ENCODE results near the gene ELFN1.
A peak's percentile ranks its signal among the peaks of the same experiment; 100 is the strongest.
"Not testable (repeated sequence)": the region's sequence is repeated elsewhere in the genome, so short reads cannot be mapped to it uniquely, and the experiment has no call there.

ELFN1 gene

GRCh38 chr7:1713502-1714484 is 43.7 kb downstream of the ELFN1 start:
- no peak for DNase-seq

GRCh38 chr7:1714583-1715330 is 44.7 kb downstream of the ELFN1 start:
- DNase-seq = no peak

- no peak for DNase-seq
These were observed 45.2 kb downstream of the ELFN1 start for GRCh38 chr7:1715331-1715625.

- no peak for DNase-seq
These were observed 45.6 kb downstream of the ELFN1 start for GRCh38 chr7:1715671-1716074.

- no peak for DNase-seq
These were observed 46.4 kb downstream of the ELFN1 start for GRCh38 chr7:1716263-1717094.

GRCh38 chr7:1717095-1717483 is 47.0 kb downstream of the ELFN1 start:
- no peak for DNase-seq

GRCh38 chr7:1717903-1718676 is 48.0 kb downstream of the ELFN1 start:
- DNase-seq = no peak

- not testable (repeated sequence) for DNase-seq
These were observed 48.8 kb downstream of the ELFN1 start for GRCh38 chr7:1718850-1719249.

GRCh38 chr7:1719256-1719655 is 49.2 kb downstream of the ELFN1 start:
- DNase-seq = not testable (repeated sequence)

GRCh38 chr7:1719913-1720312 is 49.8 kb downstream of the ELFN1 start:
- no peak for DNase-seq

- DNase-seq = peak in 1 of 2 experiments; percentile 35
These were observed 50.2 kb downstream of the ELFN1 start for GRCh38 chr7:1720326-1720725.

- no peak for DNase-seq
These were observed 51.1 kb downstream of the ELFN1 start for GRCh38 chr7:1721047-1721690.

- DNase-seq = no peak
These were observed 53.2 kb downstream of the ELFN1 start for GRCh38 chr7:1723254-1723653.

GRCh38 chr7:1724118-1724910 is 54.2 kb downstream of the ELFN1 start:
- DNase-seq = no peak

- DNase-seq = no peak
These were observed 55.2 kb downstream of the ELFN1 start for GRCh38 chr7:1725199-1725690.

GRCh38 chr7:1725766-1726630 is 55.9 kb downstream of the ELFN1 start:
- DNase-seq = no peak

- DNase-seq = no peak
These were observed 57.0 kb downstream of the ELFN1 start for GRCh38 chr7:1727079-1727478.

- DNase-seq = no peak
These were observed 57.9 kb downstream of the ELFN1 start for GRCh38 chr7:1727812-1728570.

- no peak for DNase-seq
These were observed 59.1 kb downstream of the ELFN1 start for GRCh38 chr7:1729183-1729582.
